GM06990 (cell line): ENCODE data around the gene KLHL29.

Source experiments
- DNase-seq: peaks from one replicate; pipeline ENCODE4 v3.0.0-alpha.2; 2011; ENCODE audit not compliant: insufficient read length; ENCODE audit errors: extremely low read depth
- H3K27me3 ChIP-seq: replicated peaks from 2 replicates; pipeline ENCODE4 v1.6.0; 2011; ENCODE audit warnings: low read length; ENCODE audit not compliant: control insufficient read depth, insufficient read depth
- H3K36me3 ChIP-seq: 2 replicates; pipeline ENCODE4 v1.5.1; 2011; ENCODE audit warnings: low read length; ENCODE audit not compliant: control insufficient read depth, insufficient read depth
- H3K4me3 ChIP-seq: replicated peaks from 2 replicates; pipeline ENCODE4 v1.5.1; 2011; ENCODE audit warnings: low read depth, mild to moderate bottlenecking, control low read depth, low read length
- TF ChIP-seq, protein P1 (sequence below): IDR thresholded peaks from 2 replicates; pipeline ENCODE4 v1.5.1; 2011; ENCODE audit warnings: low read length, control low read depth, mild to moderate bottlenecking, inconsistent platforms; ENCODE audit not compliant: insufficient read depth, poor library complexity, severe bottlenecking

The KLHL29 gene

DNA sequence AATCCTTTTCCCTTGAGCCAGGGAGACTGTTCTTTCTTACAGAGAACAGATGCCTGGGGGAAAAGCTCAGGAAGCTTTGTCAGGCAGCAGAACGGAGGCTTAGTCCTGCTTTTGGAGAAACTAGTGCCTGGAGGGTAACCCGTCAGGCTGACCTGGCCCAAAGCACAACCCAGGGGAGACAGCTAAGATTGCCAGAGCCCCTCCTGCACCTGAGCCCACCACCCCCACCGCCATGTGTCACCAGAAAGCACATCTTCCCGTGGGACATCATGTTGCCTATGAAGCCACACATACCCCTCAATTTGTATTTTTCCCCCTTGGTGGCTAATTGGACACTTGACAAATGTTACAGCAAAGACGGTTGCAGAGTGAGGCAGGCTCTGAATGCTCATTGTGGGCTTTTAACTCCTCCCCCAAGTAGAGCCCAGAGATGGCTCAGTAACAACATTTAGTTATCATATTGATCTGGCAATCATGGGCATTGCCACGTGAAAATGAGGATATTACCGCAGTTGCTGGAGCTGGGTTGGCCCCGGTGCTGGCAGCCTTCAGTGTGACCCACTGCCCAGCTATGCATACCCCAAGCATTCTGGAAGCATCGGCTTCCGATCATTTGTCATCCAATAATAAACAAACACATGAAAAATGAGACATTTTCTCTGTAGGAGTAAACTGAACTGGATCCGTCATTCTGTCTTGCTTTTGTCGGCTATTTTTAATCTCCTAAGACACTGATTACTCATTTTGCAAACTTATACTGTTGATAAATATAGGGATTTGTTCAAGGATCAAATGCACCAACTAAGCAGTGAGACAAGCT, 312.5 kb downstream of the KLHL29 start:
- TF ChIP-seq, protein P1, sequence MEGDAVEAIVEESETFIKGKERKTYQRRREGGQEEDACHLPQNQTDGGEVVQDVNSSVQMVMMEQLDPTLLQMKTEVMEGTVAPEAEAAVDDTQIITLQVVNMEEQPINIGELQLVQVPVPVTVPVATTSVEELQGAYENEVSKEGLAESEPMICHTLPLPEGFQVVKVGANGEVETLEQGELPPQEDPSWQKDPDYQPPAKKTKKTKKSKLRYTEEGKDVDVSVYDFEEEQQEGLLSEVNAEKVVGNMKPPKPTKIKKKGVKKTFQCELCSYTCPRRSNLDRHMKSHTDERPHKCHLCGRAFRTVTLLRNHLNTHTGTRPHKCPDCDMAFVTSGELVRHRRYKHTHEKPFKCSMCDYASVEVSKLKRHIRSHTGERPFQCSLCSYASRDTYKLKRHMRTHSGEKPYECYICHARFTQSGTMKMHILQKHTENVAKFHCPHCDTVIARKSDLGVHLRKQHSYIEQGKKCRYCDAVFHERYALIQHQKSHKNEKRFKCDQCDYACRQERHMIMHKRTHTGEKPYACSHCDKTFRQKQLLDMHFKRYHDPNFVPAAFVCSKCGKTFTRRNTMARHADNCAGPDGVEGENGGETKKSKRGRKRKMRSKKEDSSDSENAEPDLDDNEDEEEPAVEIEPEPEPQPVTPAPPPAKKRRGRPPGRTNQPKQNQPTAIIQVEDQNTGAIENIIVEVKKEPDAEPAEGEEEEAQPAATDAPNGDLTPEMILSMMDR = no peak
- H3K27me3 ChIP-seq = no peaks in the 10 kb centered on the region
- H3K36me3 ChIP-seq = peaks cover 7% of the 10 kb centered on the region
- no peak for DNase-seq
- no peak overlapping the region for H3K4me3 ChIP-seq

DNA sequence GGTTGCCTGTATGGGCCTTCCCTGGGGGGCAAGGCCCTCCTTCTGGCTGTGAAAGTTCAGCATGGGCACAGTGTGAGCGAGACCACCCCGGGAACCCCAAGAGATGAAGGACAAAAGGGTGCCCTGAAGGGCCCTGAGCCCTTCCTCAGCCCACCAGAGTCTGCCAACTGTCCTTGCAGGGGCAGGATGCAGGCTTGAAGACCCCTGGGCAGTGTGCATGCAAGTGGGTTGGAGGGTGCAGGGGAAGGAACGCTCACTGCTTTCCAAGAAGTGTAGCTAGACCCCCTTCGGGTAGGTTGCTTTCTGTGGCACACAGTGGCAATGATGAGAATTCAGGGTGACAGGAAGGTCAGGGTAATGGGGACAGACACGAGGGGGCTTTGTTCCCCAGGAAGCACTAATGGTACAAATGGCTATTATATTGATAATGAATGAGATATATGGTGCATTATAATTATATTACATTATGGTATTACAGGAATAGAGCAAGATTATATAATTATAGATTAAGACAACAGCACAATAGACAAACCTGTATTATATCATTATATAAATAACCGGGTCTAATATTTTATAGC, 313.2 kb downstream of the KLHL29 start:
- TF ChIP-seq, protein P1 = no peak
- H3K27me3 ChIP-seq = no peaks in the 10 kb centered on the region
- H3K4me3 ChIP-seq = no peak overlapping the region
- no peak for DNase-seq
- peaks cover 5% of the 10 kb centered on the region for H3K36me3 ChIP-seq

DNA sequence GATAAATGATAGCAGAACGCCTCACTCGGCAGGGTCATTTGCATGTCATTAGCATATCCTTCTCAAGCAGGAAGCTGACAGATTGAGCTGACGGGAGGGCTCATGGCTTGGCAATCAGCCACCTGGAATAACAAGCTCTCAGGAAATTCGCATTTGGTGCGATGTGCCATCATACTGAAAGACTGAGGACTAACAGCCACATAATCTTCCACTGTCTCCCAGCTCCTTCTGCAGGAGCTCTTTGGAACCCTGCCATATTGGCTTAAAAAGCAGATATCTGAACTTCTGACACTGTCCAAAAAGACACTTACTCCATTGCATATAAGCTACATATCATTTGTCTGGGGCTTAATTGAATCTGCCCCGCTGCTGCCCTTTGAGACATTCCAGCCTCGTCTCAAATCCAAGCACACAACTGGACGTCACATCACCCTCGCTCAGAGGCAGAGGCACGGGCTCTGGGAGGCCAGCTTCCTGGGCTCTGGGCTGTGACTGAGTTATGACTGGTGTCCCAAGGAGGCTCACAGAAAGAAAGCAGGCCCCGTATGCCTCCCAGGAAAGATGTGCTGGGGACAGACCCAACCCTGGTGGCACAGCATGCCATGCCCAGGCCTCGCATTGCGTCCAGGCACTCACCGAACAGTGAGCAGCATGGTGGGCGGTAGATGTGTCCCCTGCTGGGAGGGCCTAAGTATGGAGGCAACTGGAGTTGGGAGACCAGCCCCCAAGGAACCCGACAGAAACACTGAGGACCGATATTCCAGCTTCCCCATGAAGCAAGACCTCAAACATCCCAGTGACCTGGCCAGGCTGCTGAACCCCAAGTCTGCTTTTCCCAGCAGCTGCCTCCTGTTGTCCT, 314.0 kb downstream of the KLHL29 start:
- DNase-seq = no peak
- Histone ChIP-seq H3K36me3 (peaks cover 9% of the 10 kb centered on the region), H3K27me3 (no peaks in the 10 kb centered on the region), H3K4me3 (no peak overlapping the region)
- TF ChIP-seq, protein P1 = no peak

DNA sequence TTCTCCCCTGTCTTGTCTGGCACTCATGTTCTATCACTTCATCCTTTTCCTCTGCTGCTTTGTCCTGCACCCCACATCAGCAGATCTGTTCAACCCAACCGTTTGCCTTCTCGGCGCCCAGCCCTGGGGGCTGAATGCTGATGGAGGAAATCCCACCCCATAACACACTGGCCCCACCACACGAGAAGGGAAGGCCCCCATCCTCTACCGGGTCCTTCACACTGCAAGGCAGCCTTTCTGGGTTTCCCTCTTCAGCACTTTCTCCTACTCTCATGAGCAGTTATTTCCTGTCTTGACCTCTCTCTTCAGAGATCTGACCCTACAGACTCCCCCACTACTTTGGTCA, 314.6 kb downstream of the KLHL29 start:
- TF ChIP-seq, protein P1 = no peak
- peaks cover 11% of the 10 kb centered on the region for H3K36me3 ChIP-seq
- no peaks in the 10 kb centered on the region for H3K27me3 ChIP-seq
- no peak for DNase-seq
- no peak overlapping the region for H3K4me3 ChIP-seq

DNA sequence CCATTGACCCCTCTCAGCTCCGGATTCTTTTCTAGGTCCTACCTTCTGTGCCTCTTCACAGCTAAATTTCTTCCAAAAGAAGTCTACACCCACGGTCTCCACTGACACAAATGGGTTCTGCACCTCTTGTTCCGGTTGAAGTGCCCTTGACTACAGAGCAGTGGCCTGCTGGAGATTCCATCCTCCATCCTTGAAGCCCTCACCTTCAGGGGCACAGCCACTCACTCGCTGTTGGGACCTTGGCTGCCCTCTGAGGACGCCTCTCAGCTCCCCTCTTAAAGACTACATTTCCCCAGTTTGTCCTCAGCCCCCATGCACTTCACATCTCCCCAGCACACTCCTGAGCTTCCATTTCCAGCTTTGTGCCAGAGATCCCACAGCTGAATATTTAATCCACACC, 315.6 kb downstream of the KLHL29 start:
- no peak for DNase-seq
- H3K27me3 ChIP-seq = no peaks in the 10 kb centered on the region
- H3K4me3 ChIP-seq = no peak overlapping the region
- TF ChIP-seq, protein P1 = no peak
- H3K36me3 ChIP-seq = peaks cover 13% of the 10 kb centered on the region
